ENCODE measurements around the gene WDFY4.

- TF ChIP-seq POLR2A (IDR thresholded peaks at IDR 0.05) = no peak
- TF ChIP-seq, protein P1, sequence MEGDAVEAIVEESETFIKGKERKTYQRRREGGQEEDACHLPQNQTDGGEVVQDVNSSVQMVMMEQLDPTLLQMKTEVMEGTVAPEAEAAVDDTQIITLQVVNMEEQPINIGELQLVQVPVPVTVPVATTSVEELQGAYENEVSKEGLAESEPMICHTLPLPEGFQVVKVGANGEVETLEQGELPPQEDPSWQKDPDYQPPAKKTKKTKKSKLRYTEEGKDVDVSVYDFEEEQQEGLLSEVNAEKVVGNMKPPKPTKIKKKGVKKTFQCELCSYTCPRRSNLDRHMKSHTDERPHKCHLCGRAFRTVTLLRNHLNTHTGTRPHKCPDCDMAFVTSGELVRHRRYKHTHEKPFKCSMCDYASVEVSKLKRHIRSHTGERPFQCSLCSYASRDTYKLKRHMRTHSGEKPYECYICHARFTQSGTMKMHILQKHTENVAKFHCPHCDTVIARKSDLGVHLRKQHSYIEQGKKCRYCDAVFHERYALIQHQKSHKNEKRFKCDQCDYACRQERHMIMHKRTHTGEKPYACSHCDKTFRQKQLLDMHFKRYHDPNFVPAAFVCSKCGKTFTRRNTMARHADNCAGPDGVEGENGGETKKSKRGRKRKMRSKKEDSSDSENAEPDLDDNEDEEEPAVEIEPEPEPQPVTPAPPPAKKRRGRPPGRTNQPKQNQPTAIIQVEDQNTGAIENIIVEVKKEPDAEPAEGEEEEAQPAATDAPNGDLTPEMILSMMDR (IDR thresholded peaks at IDR 0.05) = no peak
Observed at GRCh38 chr10:48683424-48683823, 1.2 kb upstream of the WDFY4 start.
